IPS-18a (cell line): ENCODE results near the gene OR13C4.
"Not testable (repeated sequence)": the region's sequence is repeated elsewhere in the genome, so short reads cannot be mapped to it uniquely, and the experiment has no call there.

Experiments used
- H3K27ac ChIP-seq: one replicate; pipeline ENCODE4 v1.5.1; 2013; ENCODE audit warnings: low read length
- H3K27me3 ChIP-seq: one replicate; pipeline ENCODE4 v1.6.1; 2013; ENCODE audit warnings: mild to moderate bottlenecking, low read length; ENCODE audit not compliant: control insufficient read depth, insufficient read depth
- H3K36me3 ChIP-seq: one replicate; pipeline ENCODE4 v1.6.1; 2013; ENCODE audit warnings: low read depth, low read length; ENCODE audit not compliant: control insufficient read depth
- H3K4me1 ChIP-seq: one replicate; pipeline ENCODE4 v1.6.1; 2013; ENCODE audit warnings: low read depth, low read length; ENCODE audit not compliant: control insufficient read depth
- H3K4me3 ChIP-seq: one replicate; pipeline ENCODE4 v1.5.1; 2013; ENCODE audit warnings: low read length
- H3K9ac ChIP-seq: one replicate; pipeline ENCODE4 v1.6.1; 2013; ENCODE audit warnings: mild to moderate bottlenecking, low read length, moderate library complexity
- H3K9me3 ChIP-seq: one replicate; pipeline ENCODE4 v1.6.1; 2013; ENCODE audit warnings: low read depth, low read length; ENCODE audit not compliant: control insufficient read depth

Gene OR13C4

GRCh38 chr9:104527109-104527508 lies at the start of gene OR13C4:
TSS of gene OR13C4 (minus strand) at chr9:104527209. CDS start at chr9:104527209, 0 bp downstream.
- H3K27ac ChIP-seq = no peak within 1 kb of the TSS
- H3K27me3 ChIP-seq = no peaks in the 10 kb centered on the region
- H3K4me3 ChIP-seq = no peak within 1 kb of the TSS
- H3K9me3 ChIP-seq = no peaks in the 10 kb centered on the region
- H3K36me3 ChIP-seq = no peaks in the 10 kb centered on the region
- H3K4me1 ChIP-seq = no peaks in the 10 kb centered on the region
- H3K9ac ChIP-seq = no peak within 1 kb of the TSS

DNA sequence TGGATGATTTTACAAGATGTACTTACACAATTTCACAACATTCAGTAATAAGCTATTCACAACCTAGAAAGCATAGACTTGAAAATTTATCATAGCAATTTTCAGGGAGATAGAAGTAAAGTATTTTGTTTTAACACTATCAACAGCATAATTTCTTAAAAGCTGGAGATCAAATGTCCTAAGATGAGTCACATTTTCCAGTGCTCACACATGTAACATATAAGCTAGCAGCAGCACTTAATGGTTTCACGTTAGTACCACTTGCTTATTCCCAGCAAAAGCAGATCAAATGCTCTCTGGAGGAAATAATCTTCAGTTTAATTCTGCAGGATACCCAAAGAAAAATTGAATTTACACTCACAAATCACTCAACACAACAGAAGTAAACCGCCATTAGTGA lies 48.4 kb upstream of the OR13C4 start:
- Histone ChIP-seq H3K27ac (no peak overlapping the region), H3K4me3 (no peak overlapping the region), H3K27me3 (no peaks in the 10 kb centered on the region), H3K9me3 (peaks cover 6% of the 10 kb centered on the region), H3K36me3 (no peaks in the 10 kb centered on the region), H3K4me1 (no peaks in the 10 kb centered on the region), H3K9ac (no peak overlapping the region)

DNA sequence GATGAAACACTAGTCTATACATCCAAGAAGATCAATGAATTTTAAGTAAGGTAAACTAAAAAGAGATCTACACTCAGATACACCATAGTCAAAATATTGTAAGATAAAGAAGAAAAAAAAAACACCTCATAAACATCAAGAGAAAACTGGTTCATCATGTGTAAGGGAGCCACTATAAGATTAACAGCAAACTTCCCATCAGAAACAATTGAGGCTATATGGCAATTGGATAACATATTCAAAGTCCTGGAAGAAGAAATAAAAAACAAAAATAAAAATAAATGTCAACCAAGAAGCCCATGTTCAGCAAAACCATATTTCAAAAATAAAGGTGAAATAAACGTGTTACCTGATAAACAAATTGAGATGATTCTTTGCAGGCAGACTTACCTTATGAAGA lies 45.6 kb upstream of the OR13C4 start:
- H3K4me1 ChIP-seq = no peaks in the 10 kb centered on the region
- no peak overlapping the region for H3K4me3 ChIP-seq
- no peak overlapping the region for H3K9ac ChIP-seq
- H3K36me3 ChIP-seq = no peaks in the 10 kb centered on the region
- no peak overlapping the region for H3K27ac ChIP-seq
- no peaks in the 10 kb centered on the region for H3K27me3 ChIP-seq
- H3K9me3 ChIP-seq = peaks cover 6% of the 10 kb centered on the region

DNA sequence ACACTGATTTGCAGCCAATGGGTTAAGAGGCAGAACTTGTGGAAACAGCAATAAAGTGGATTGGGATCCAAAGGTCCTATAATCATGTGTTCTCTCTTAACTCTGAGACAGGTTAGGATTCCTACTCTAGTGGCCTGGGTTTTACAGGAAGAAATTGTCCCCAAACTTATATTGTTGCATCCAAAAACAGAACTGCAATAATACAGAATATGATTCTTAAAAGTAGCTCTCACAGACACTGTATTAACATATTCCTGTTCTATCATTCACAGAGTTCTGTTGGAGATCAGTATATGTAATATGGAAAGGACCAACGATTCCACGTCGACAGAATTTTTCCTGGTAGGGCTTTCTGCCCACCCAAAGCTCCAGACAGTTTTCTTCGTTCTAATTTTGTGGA lies 41.9 kb upstream of the OR13C4 start, which contains the start of gene OR13C8:
OR13C8 (plus strand) TSS at position 301 of the 400 bp plus-strand sequence; CDS start at position 301, 0 bp downstream.
- H3K27ac ChIP-seq = no peak within 1 kb of the TSS
- H3K27me3 ChIP-seq = no peaks in the 10 kb centered on the region
- peaks cover 6% of the 10 kb centered on the region for H3K9me3 ChIP-seq
- no peak within 1 kb of the TSS for H3K4me3 ChIP-seq
- no peaks in the 10 kb centered on the region for H3K36me3 ChIP-seq
- H3K4me1 ChIP-seq = no peaks in the 10 kb centered on the region
- no peak within 1 kb of the TSS for H3K9ac ChIP-seq

DNA sequence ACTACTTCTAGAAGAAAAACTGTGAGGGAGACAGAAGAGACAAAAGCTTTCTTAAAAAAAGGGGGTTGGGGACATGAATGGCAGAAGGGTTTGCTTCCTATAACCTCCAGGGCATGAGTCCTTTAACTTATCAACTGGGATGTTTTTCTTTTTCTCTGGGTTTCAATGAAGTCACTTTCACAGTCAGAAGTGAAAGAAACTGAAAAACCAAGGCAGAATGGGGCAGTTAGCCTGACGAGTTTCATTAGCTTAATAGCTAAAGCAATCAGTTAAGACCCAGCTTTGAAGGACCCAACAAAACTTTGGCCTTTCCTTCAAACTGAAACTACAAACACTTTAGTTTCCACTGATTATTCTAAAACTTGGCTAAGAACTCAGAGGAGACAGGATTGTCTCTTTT lies 37.3 kb upstream of the OR13C4 start:
- Histone ChIP-seq H3K36me3 (no peaks in the 10 kb centered on the region), H3K9me3 (no peaks in the 10 kb centered on the region), H3K27me3 (no peaks in the 10 kb centered on the region), H3K9ac (no peak overlapping the region), H3K4me3 (no peak overlapping the region), H3K27ac (no peak overlapping the region), H3K4me1 (no peaks in the 10 kb centered on the region)

- H3K4me1 ChIP-seq = no peaks in the 10 kb centered on the region
- H3K27me3 ChIP-seq = no peaks in the 10 kb centered on the region
- H3K4me3 ChIP-seq = no peak overlapping the region
- H3K9me3 ChIP-seq = no peaks in the 10 kb centered on the region
- H3K36me3 ChIP-seq = no peaks in the 10 kb centered on the region
- no peak overlapping the region for H3K9ac ChIP-seq
- H3K27ac ChIP-seq = no peak overlapping the region
These were observed 30.0 kb upstream of the OR13C4 start for GRCh38 chr9:104556830-104557634.

DNA sequence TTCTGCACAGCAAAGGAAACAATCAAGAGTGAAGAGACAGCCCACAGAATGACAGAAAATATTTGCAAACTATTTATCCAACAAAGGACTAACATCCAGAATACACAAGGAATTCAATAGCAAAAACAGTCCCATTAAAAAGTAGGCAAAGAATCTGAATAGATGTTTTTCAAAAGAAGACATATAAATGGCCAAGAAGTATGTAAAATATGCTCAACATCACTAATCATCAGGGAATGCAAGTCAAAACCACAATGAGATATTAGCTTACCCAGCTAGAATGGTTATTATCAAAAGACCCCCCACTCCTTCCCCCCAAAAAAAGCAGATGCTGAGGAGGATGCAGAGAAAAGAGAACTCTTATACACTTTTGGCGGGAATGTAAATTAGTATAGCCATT lies 28.5 kb upstream of the OR13C4 start:
- Histone ChIP-seq H3K27me3 (no peaks in the 10 kb centered on the region), H3K4me3 (no peak overlapping the region), H3K4me1 (no peaks in the 10 kb centered on the region), H3K36me3 (no peaks in the 10 kb centered on the region), H3K27ac (no peak overlapping the region), H3K9ac (no peak overlapping the region), H3K9me3 (no peaks in the 10 kb centered on the region)

DNA sequence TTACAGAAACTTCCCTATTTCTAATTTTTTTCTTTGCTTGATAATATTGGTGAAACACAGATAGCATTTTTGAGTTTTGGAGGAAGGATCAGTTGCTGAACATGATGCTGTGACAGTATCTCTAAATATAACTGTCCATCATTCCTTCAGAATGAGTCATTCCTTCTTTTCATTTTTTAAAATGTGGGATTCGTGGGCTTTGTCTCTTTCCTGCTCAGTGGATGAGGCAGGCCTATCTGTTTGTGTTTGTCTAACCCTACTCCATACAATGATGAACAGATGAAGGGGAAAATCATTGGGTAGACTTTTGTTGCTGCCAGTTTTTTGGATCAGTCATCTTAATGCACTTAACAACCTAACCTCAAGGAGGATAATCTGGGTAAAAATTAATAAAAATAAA lies 26.3 kb upstream of the OR13C4 start:
- H3K4me3 ChIP-seq = no peak overlapping the region
- no peaks in the 10 kb centered on the region for H3K36me3 ChIP-seq
- H3K27me3 ChIP-seq = no peaks in the 10 kb centered on the region
- H3K9ac ChIP-seq = no peak overlapping the region
- H3K27ac ChIP-seq = no peak overlapping the region
- H3K9me3 ChIP-seq = no peaks in the 10 kb centered on the region
- H3K4me1 ChIP-seq = no peaks in the 10 kb centered on the region

DNA sequence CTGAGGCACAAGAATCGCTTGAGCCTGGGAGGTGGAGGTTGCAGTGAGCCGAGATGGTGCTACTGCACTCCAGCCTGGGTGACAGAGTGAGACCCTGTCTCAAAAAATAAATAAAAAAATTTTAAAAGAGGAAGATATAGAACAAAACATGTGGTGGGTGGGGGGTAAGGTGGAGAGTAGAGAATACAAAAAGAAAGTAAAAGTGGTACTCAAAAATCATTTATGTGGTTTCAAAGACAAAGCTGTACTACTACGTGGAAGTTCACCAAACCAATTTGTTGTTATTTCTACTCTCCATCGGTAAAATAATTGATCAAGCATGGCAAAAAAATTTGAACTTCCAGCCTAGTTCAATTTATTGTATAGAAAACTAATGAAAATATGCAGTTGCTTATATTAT lies 17.6 kb upstream of the OR13C4 start:
- Histone ChIP-seq H3K27me3 (no peaks in the 10 kb centered on the region), H3K9me3 (no peaks in the 10 kb centered on the region), H3K27ac (no peak overlapping the region), H3K36me3 (no peaks in the 10 kb centered on the region), H3K9ac (no peak overlapping the region), H3K4me3 (no peak overlapping the region), H3K4me1 (no peaks in the 10 kb centered on the region)

- Histone ChIP-seq H3K4me1 (no peaks in the 10 kb centered on the region), H3K9ac (no peak overlapping the region), H3K36me3 (no peaks in the 10 kb centered on the region), H3K27ac (no peak overlapping the region), H3K9me3 (no peaks in the 10 kb centered on the region), H3K27me3 (no peaks in the 10 kb centered on the region), H3K4me3 (no peak overlapping the region)
These were observed 12.3 kb upstream of the OR13C4 start for GRCh38 chr9:104539275-104539674.

GRCh38 chr9:104536756-104537155 lies 9.7 kb upstream of the OR13C4 start, which contains the start of gene OR13C3:
TSS of gene OR13C3 (minus strand) at chr9:104536856. CDS start at chr9:104536723, 133 bp downstream.
- Histone ChIP-seq H3K9me3 (no peaks in the 10 kb centered on the region), H3K27me3 (no peaks in the 10 kb centered on the region), H3K4me1 (peaks cover 4% of the 10 kb centered on the region), H3K4me3 (no peak within 1 kb of the TSS), H3K27ac (no peak within 1 kb of the TSS), H3K36me3 (no peaks in the 10 kb centered on the region), H3K9ac (no peak within 1 kb of the TSS)

DNA sequence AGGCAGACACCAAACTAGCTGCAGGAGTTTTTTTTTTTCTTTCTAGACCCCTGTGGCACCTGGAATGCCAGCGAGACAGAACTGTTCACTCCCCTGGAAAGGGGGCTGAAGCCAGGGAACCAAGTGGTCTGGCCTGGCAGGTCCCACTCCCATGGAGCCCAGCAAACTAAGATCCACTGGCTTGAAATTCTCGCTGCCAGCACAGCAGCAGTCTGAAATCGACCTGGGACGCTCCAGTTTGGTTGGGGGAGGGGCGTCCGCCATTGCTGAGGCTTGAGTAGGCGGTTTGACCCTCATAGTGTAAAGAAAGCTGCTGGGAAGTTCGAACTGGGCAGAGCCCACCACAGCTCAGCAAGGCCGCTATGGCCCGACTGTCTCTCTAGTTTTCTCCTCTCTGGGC lies 6.8 kb downstream of the OR13C4 start:
- not testable (repeated sequence) for H3K4me1 ChIP-seq, H3K27me3 ChIP-seq, H3K27ac ChIP-seq, H3K9me3 ChIP-seq, H3K36me3 ChIP-seq, H3K4me3 ChIP-seq, H3K9ac ChIP-seq
